ENCODE data around the gene HOTAIR.

The HOTAIR gene

DNA sequence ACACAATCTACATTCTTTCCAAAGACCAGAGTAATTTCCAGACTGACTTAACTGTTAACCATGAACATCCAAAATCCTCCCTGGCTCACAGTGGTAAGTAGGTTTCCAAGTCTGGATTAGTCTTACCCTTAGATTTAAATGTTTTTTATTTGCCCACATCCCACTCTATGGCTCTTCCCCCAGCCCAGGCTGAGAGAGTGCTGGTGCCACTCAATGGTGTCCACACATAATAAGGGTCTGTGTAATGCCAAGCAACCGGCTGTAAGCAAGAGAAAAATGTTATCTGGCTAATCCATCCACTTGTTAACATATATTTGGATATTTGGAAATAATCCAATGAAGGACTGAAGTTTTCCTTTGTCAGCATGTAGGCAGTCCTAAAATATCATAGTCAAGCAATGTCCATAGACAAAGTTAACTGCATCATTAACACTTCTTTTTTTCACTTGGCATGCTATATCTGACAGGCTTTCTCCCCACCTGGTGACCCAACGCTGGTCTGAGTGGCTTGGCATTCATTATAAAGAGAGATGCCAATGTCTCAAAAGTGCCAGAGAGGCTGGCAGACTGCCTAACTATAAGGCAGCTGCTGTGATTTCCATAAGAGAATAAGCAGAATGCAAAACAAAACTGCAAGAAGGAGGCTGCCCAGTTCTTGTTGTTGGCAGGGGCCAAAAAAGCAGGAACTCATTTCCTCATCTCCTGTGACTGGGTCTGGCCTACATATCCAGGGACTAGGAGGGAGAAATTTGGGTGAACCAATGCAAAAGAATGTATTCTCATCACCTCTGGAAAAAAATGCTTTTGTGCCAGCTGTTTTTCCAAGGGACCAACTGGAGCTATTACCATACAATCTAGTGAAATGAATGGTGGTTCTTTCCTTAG, 50.0 kb downstream of the HOTAIR start:
- Histone ChIP-seq H3K27ac (no peak overlapping the region), H3K36me3 (no peaks in the 10 kb centered on the region), H3K27me3 (peaks cover 6 to 94% of the 10 kb centered on the region in 2 donors), H3K9me3 (no peaks in the 10 kb centered on the region), H3K4me3 (no peak overlapping the region), H3K4me1 (peaks cover 0 to 11% (median 5%) of the 10 kb centered on the region in 4 donors)
- TF ChIP-seq CTCF (IDR thresholded peaks at IDR 0.05): no peak
- intact Hi-C loops (cut with DNase I; ENCODE audit: low total_unique reads): no loop called here
- DNase-seq: no peak

- Histone ChIP-seq H3K4me1 (no peaks in the 10 kb centered on the region), H3K27ac (no peak overlapping the region), H3K4me3 (no peak overlapping the region), H3K36me3 (no peaks in the 10 kb centered on the region), H3K27me3 (peaks cover 0 to 88% of the 10 kb centered on the region in 2 donors), H3K9me3 (no peaks in the 10 kb centered on the region)
- intact Hi-C loops (cut with DNase I; ENCODE audit: low total_unique reads): no loop called here
- TF ChIP-seq CTCF (IDR thresholded peaks at IDR 0.05): no peak
- no peak for DNase-seq
Observed at GRCh38 chr12:53916788-53917655, 57.7 kb downstream of the HOTAIR start.

Data from tibial artery (tissue), 4 donors.